GM19023 (cell line): ENCODE results near the gene RPL15.

Experiments
- ATAC-seq: cut with Tn5 transposase; IDR thresholded peaks from one replicate; pipeline ENCODE4 v1.9.1; 2021; ENCODE audit warnings: mild to moderate bottlenecking, moderate library complexity; ENCODE audit not compliant: unreplicated experiment

The RPL15 gene

GRCh38 chr3:23959135-23959900 lies 42.4 kb downstream of the RPL15 start:
- no peak for ATAC-seq

GRCh38 chr3:23960649-23961048 lies 43.7 kb downstream of the RPL15 start:
- ATAC-seq: no peak

- no peak for ATAC-seq
These were observed 44.1 kb downstream of the RPL15 start for GRCh38 chr3:23961066-23961465.

GRCh38 chr3:23961913-23962312 lies 45.0 kb downstream of the RPL15 start:
- ATAC-seq: no peak

- ATAC-seq: no peak
These were observed 47.8 kb downstream of the RPL15 start for GRCh38 chr3:23964537-23965235.

GRCh38 chr3:23966328-23966727 lies 49.4 kb downstream of the RPL15 start:
- no peak for ATAC-seq

- ATAC-seq: no peak
These were observed 51.7 kb downstream of the RPL15 start for GRCh38 chr3:23968463-23969184.

- no peak for ATAC-seq
These were observed 52.5 kb downstream of the RPL15 start for GRCh38 chr3:23969393-23969792.
